Parathyroid adenoma (tissue), 2 donors: ENCODE measurements around the gene TMTC2.

Source experiments
- H2AFZ ChIP-seq: fragments of 300-600 bp; sonication (generic); one replicate; pipeline ENCODE4 v1.7.0; 2017; ENCODE audit warnings: antibody characterized with exemption, mild to moderate bottlenecking
- H3K27ac ChIP-seq: fragments of 300-600 bp; sonication (generic); one replicate; pipeline ENCODE4 v1.7.0; 2017
- H3K27me3 ChIP-seq: fragments of 300-600 bp; sonication (generic); one replicate; pipeline ENCODE4 v1.7.0; 2017; ENCODE audit warnings: low read length; ENCODE audit not compliant: control insufficient read depth, insufficient read depth
- H3K36me3 ChIP-seq: fragments of 300-600 bp; sonication (generic); one replicate; pipeline ENCODE4 v1.7.0; 2017; ENCODE audit warnings: low read length; ENCODE audit not compliant: control insufficient read depth, insufficient read depth
- H3K4me1 ChIP-seq: fragments of 300-600 bp; sonication (generic); one replicate; pipeline ENCODE4 v1.7.0; 2017; ENCODE audit warnings: control low read depth
- H3K4me2 ChIP-seq: fragments of 300-600 bp; sonication (generic); one replicate; pipeline ENCODE4 v1.7.0; 2017; ENCODE audit warnings: low read length
- H3K4me3 ChIP-seq: fragments of 300-600 bp; sonication (generic); one replicate; pipeline ENCODE4 v1.7.0; 2017; ENCODE audit warnings: low read depth, low read length
- H3K79me2 ChIP-seq: fragments of 300-600 bp; sonication (generic); one replicate; pipeline ENCODE4 v1.7.0; 2017; ENCODE audit warnings: control low read depth
- H3K9ac ChIP-seq: fragments of 300-600 bp; sonication (generic); one replicate; pipeline ENCODE4 v1.7.0; 2017; ENCODE audit warnings: mild to moderate bottlenecking
- H3K9me3 ChIP-seq: fragments of 300-600 bp; sonication (generic); one replicate; pipeline ENCODE4 v1.7.0; 2017; ENCODE audit warnings: low read length; ENCODE audit not compliant: control insufficient read depth
- CTCF ChIP-seq: fragments of 300-600 bp; sonication (generic); IDR thresholded peaks from one replicate; pipeline ENCODE4 v1.7.0; 2017; ENCODE audit warnings: antibody characterized with exemption, mild to moderate bottlenecking
- donor health status: primary hyperparathyroidism.

The TMTC2 gene

GRCh38 chr12:83084516-83085234 is 398.0 kb downstream of the TMTC2 start:
- H3K4me3 ChIP-seq = no peak overlapping the region
- no peaks in the 10 kb centered on the region for H3K79me2 ChIP-seq
- no peak overlapping the region for H3K4me2 ChIP-seq
- H3K27ac ChIP-seq = no peak overlapping the region
- H3K4me1 ChIP-seq = no peaks in the 10 kb centered on the region
- H3K36me3 ChIP-seq = no peaks in the 10 kb centered on the region
- H3K9me3 ChIP-seq = no peaks in the 10 kb centered on the region
- no peak for TF ChIP-seq CTCF
- H2AFZ ChIP-seq = no peak overlapping the region
- no peak overlapping the region for H3K9ac ChIP-seq
- no peaks in the 10 kb centered on the region for H3K27me3 ChIP-seq

- no peak overlapping the region for H3K9ac ChIP-seq
- H3K4me3 ChIP-seq = no peak overlapping the region
- no peak overlapping the region for H3K27ac ChIP-seq
- H2AFZ ChIP-seq = no peak overlapping the region
- H3K27me3 ChIP-seq = no peaks in the 10 kb centered on the region
- H3K4me2 ChIP-seq = no peak overlapping the region
- H3K9me3 ChIP-seq = no peaks in the 10 kb centered on the region
- no peaks in the 10 kb centered on the region for H3K36me3 ChIP-seq
- no peaks in the 10 kb centered on the region for H3K4me1 ChIP-seq
- no peak for TF ChIP-seq CTCF
- H3K79me2 ChIP-seq = no peaks in the 10 kb centered on the region
Observed at GRCh38 chr12:83086023-83086422, 399.3 kb downstream of the TMTC2 start.

GRCh38 chr12:83089575-83089974 is 402.9 kb downstream of the TMTC2 start:
- H3K36me3 ChIP-seq = no peaks in the 10 kb centered on the region
- no peaks in the 10 kb centered on the region for H3K9me3 ChIP-seq
- no peaks in the 10 kb centered on the region for H3K79me2 ChIP-seq
- no peak overlapping the region for H2AFZ ChIP-seq
- H3K4me1 ChIP-seq = no peaks in the 10 kb centered on the region
- H3K4me2 ChIP-seq = no peak overlapping the region
- no peak for TF ChIP-seq CTCF
- no peaks in the 10 kb centered on the region for H3K27me3 ChIP-seq
- H3K4me3 ChIP-seq = no peak overlapping the region
- no peak overlapping the region for H3K27ac ChIP-seq
- H3K9ac ChIP-seq = no peak overlapping the region

DNA sequence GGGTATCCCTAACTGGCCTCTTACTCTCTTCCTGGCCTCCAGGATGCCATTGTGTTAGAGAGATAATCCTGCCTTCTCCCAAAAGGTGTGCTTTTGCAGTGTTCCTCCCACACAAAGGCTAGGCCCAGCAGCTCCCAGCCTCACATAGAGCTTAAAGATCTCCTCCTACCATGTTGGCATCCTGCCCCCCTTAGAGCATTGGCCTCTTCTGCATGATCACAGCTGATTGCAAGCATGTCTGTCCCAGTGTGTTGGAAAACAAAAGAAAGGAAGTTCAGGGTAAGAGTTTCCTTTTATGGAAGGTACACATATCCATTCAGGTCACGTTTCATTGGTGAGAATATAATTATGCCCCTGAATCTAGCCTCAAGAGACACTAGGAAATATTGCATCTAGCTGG is 405.4 kb downstream of the TMTC2 start:
- Histone ChIP-seq H3K27me3 (no peaks in the 10 kb centered on the region), H2AFZ (no peak overlapping the region), H3K9ac (no peak overlapping the region), H3K79me2 (no peaks in the 10 kb centered on the region), H3K4me1 (no peaks in the 10 kb centered on the region), H3K4me3 (no peak overlapping the region), H3K36me3 (no peaks in the 10 kb centered on the region), H3K27ac (no peak overlapping the region), H3K9me3 (no peaks in the 10 kb centered on the region), H3K4me2 (no peak overlapping the region)
- TF ChIP-seq CTCF = no peak

- Histone ChIP-seq H2AFZ (no peak overlapping the region), H3K27ac (no peak overlapping the region), H3K36me3 (no peaks in the 10 kb centered on the region), H3K4me3 (no peak overlapping the region), H3K27me3 (no peaks in the 10 kb centered on the region), H3K79me2 (no peaks in the 10 kb centered on the region), H3K4me1 (no peaks in the 10 kb centered on the region), H3K9ac (no peak overlapping the region), H3K9me3 (no peaks in the 10 kb centered on the region), H3K4me2 (no peak overlapping the region)
- no peak for TF ChIP-seq CTCF
Observed at GRCh38 chr12:83092606-83093005, 405.9 kb downstream of the TMTC2 start.
